Endothelial cell (in vitro differentiated cells): Measurements from ENCODE around the gene ZNRF2. TPM values are rescaled to one million over a fixed set of nuclear protein-coding genes. Genes with fewer than 3 reads are reported as not detected.

ENCODE experiments used
- DNase-seq: peaks from one replicate; pipeline ENCODE4 v3.0.0; 2021; ENCODE audit warnings: low spot score
- H3K27ac Mint-ChIP-seq: one replicate; pipeline ENCODE4 v1.8.0; 2021; ENCODE audit warnings: mixed read lengths, inconsistent platforms; ENCODE audit not compliant: unreplicated experiment
- H3K27me3 Mint-ChIP-seq: one replicate; pipeline ENCODE4 v1.8.0; 2021; ENCODE audit warnings: mild to moderate bottlenecking, moderate library complexity, mixed read lengths, inconsistent platforms; ENCODE audit not compliant: unreplicated experiment
- H3K36me3 Mint-ChIP-seq: one replicate; pipeline ENCODE4 v1.8.0; 2021; ENCODE audit warnings: mild to moderate bottlenecking, low read depth, mixed read lengths, inconsistent platforms; ENCODE audit not compliant: unreplicated experiment
- H3K4me1 Mint-ChIP-seq: one replicate; pipeline ENCODE4 v1.8.0; 2021; ENCODE audit warnings: mild to moderate bottlenecking, mixed read lengths, inconsistent platforms; ENCODE audit not compliant: unreplicated experiment
- H3K4me3 Mint-ChIP-seq: one replicate; pipeline ENCODE4 v1.8.0; 2021; ENCODE audit warnings: mild to moderate bottlenecking, mixed read lengths, inconsistent platforms; ENCODE audit not compliant: unreplicated experiment
- H3K9me3 Mint-ChIP-seq: one replicate; pipeline ENCODE4 v1.8.0; 2021; ENCODE audit warnings: mixed read lengths, inconsistent platforms; ENCODE audit not compliant: unreplicated experiment
- CTCF ChIP-seq: fragments of 200-600 bp; sonication (generic); IDR thresholded peaks from one replicate; pipeline ENCODE4 v1.5.0; 2021; ENCODE audit warnings: antibody characterized with exemption; ENCODE audit not compliant: unreplicated experiment
- total RNA-seq: library from RNA; stranded (reverse); fragmentation: NEBNext Ultra II Directional; extraction: Animal tissue kit (Norgen Biotek cat#: 25700); gene quantifications from one replicate; pipeline ENCODE4 v1.2.1, GENCODE V29; 2021; ENCODE audit not compliant: unreplicated experiment

The ZNRF2 gene
- total RNA-seq, 1 donor from 2014 or later: 9.5 TPM

- H3K36me3 Mint-ChIP-seq: no peaks in the 10 kb centered on the region
- no peak overlapping the region for H3K27ac Mint-ChIP-seq
- H3K9me3 Mint-ChIP-seq: no peaks in the 10 kb centered on the region
- no peaks in the 10 kb centered on the region for H3K27me3 Mint-ChIP-seq
- TF ChIP-seq CTCF: no peak
- H3K4me3 Mint-ChIP-seq: no peak overlapping the region
- no peak for DNase-seq
- peaks cover 15% of the 10 kb centered on the region for H3K4me1 Mint-ChIP-seq
Measured at GRCh38 chr7:30249316-30249715, 35.1 kb upstream of the ZNRF2 start.

GRCh38 chr7:30249986-30250774, 34.2 kb upstream of the ZNRF2 start:
- DNase-seq: no peak
- Mint-ChIP-seq H3K4me1 (peaks cover 15% of the 10 kb centered on the region), H3K36me3 (no peaks in the 10 kb centered on the region), H3K9me3 (no peaks in the 10 kb centered on the region), H3K27me3 (no peaks in the 10 kb centered on the region), H3K27ac (no peak overlapping the region), H3K4me3 (no peak overlapping the region)
- no peak for TF ChIP-seq CTCF

GRCh38 chr7:30251708-30252329, 32.6 kb upstream of the ZNRF2 start:
- peaks cover 15% of the 10 kb centered on the region for H3K4me1 Mint-ChIP-seq

GRCh38 chr7:30252885-30253795, 31.3 kb upstream of the ZNRF2 start:
- Mint-ChIP-seq H3K4me3 (no peak overlapping the region), H3K4me1 (peaks cover 4% of the 10 kb centered on the region)

More at GRCh38 chr7:30251708-30252329, 32.6 kb upstream of the ZNRF2 start:
- no peak for TF ChIP-seq CTCF
- Mint-ChIP-seq H3K9me3 (no peaks in the 10 kb centered on the region), H3K36me3 (no peaks in the 10 kb centered on the region), H3K27ac (no peak overlapping the region), H3K27me3 (no peaks in the 10 kb centered on the region), H3K4me3 (no peak overlapping the region)
- no peak for DNase-seq

More at GRCh38 chr7:30252885-30253795, 31.3 kb upstream of the ZNRF2 start:
- Mint-ChIP-seq H3K36me3 (no peaks in the 10 kb centered on the region), H3K27ac (no peak overlapping the region), H3K27me3 (no peaks in the 10 kb centered on the region), H3K9me3 (no peaks in the 10 kb centered on the region)
- no peak for TF ChIP-seq CTCF
- no peak for DNase-seq
